Retinal pigment epithelial cell (primary cell): ENCODE measurements around the gene LSS.
"Not testable (repeated sequence)": the region's sequence is repeated elsewhere in the genome, so short reads cannot be mapped to it uniquely, and the experiment has no call there.

Experiments
- DNase-seq: peaks from one replicate; pipeline ENCODE4 v3.0.0-alpha.2; 2010; ENCODE audit warnings: low read depth
- H3K4me3 ChIP-seq: 2 replicates; pipeline ENCODE4 v1.5.1; 2011; ENCODE audit warnings: mild to moderate bottlenecking, low read length, control low read depth, moderate library complexity
- TF ChIP-seq, protein P1 (sequence below): conservative IDR thresholded peaks from 2 replicates; pipeline ENCODE4 v1.5.1; 2011; ENCODE audit warnings: low read depth, low read length, control low read depth, inconsistent platforms

LSS gene

GRCh38 chr21:46247699-46248421, 19.3 kb upstream of the LSS start:
- H3K4me3 ChIP-seq: no peak overlapping the region
- TF ChIP-seq, protein P1, sequence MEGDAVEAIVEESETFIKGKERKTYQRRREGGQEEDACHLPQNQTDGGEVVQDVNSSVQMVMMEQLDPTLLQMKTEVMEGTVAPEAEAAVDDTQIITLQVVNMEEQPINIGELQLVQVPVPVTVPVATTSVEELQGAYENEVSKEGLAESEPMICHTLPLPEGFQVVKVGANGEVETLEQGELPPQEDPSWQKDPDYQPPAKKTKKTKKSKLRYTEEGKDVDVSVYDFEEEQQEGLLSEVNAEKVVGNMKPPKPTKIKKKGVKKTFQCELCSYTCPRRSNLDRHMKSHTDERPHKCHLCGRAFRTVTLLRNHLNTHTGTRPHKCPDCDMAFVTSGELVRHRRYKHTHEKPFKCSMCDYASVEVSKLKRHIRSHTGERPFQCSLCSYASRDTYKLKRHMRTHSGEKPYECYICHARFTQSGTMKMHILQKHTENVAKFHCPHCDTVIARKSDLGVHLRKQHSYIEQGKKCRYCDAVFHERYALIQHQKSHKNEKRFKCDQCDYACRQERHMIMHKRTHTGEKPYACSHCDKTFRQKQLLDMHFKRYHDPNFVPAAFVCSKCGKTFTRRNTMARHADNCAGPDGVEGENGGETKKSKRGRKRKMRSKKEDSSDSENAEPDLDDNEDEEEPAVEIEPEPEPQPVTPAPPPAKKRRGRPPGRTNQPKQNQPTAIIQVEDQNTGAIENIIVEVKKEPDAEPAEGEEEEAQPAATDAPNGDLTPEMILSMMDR: no peak
- DNase-seq: no peak

GRCh38 chr21:46246345-46246744, 17.8 kb upstream of the LSS start:
- DNase-seq: no peak
- TF ChIP-seq, protein P1: no peak

DNA sequence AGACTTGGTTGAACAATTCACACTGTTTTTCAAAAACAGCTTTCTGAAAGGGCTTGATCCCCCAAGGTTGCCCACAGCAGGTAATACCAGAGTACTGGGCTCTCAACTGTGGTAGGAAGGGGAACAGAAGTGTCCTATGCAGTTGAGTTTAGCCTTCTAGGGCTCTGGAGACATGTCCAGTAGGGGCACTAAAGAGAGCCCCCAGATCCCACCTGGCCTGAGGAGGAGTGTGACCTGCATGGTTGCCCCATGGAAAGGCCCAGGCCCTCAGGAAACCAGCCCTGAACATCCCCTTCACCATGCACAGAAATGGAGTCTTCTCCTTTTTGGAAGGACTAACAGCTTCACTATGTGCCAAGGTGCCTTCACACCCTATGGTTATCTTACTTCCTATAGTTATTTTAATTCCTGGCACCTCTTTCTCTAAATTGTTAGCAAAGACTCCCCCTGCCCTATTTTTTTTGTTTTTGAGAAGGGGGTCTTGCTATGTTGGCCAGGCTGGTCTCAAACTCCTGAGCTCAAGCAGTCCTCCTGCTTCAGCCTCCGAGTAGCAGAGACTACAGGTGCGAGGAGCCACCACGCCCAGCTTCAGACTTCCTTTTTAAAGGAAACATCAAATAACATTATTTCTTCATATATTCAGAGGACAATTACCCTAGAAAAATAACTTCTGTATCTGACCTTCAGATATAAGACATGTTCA, 16.8 kb upstream of the LSS start:
- TF ChIP-seq, protein P1: no peak
- no peak for DNase-seq
- H3K4me3 ChIP-seq: no peak overlapping the region

More at GRCh38 chr21:46246345-46246744, 17.8 kb upstream of the LSS start:
- no peak overlapping the region for H3K4me3 ChIP-seq

GRCh38 chr21:46244602-46245001, 16.0 kb upstream of the LSS start:
- no peak overlapping the region for H3K4me3 ChIP-seq
- no peak for DNase-seq
- TF ChIP-seq, protein P1: no peak

GRCh38 chr21:46243960-46244361, 15.4 kb upstream of the LSS start:
- TF ChIP-seq, protein P1: no peak
- H3K4me3 ChIP-seq: no peak overlapping the region
- no peak for DNase-seq

DNA sequence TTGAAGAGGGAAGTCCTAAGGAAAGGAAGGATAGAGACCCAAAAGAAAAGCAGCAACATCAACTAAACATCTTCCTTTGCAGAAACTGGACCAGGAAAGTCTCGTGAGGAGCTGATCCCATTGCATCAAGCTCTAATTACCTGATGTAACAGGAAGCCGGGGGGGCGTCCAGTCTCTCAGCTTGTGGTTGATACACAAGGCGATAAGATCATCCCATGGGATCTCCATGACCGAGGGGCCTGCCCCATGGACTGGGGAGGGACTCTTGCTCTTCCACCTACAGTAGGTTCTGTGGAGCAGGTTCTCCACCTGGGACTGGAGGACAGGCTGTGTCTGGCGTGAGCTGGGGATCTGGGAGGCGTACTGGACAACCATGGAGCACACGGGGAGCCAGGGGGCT, 14.8 kb upstream of the LSS start:
- DNase-seq: no peak
- TF ChIP-seq, protein P1: no peak
- H3K4me3 ChIP-seq: no peak overlapping the region

DNA sequence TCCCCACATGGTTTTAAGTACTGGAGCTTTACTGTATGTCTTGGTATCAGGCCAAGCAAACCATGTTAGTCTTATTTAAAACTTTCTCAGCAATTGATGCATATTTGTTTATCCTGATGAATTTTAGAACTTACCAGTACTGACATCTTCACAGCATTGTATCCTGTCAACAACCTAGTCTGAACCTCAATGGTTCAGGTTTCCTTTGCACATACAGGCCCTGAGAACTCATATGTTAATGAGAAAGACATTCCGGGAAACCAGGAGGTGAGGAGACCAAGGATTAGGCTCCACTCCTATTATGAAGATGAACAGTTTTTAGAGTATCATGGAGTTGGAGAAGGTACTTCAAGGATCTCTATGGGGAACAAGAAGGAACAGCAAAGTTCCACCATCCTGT, 13.0 kb upstream of the LSS start:
- not testable (repeated sequence) for H3K4me3 ChIP-seq, DNase-seq
